ENCODE measurements around the gene RRH.
"Not testable (repeated sequence)": the region's sequence is repeated elsewhere in the genome, so short reads cannot be mapped to it uniquely, and the experiment has no call there.

The RRH gene

GRCh38 chr4:109846395-109847098 lies 18.8 kb downstream of the RRH start:
- no peak for DNase-seq (ENCODE audit: low read depth)

GRCh38 chr4:109847896-109848442 lies 20.2 kb downstream of the RRH start, which contains the start of gene LRIT3:
Gene LRIT3 (plus strand): TSS chr4:109848107. CDS start chr4:109848202, 95 bp downstream.
- no peak for DNase-seq (ENCODE audit: low read depth)

GRCh38 chr4:109848501-109848900 lies 20.7 kb downstream of the RRH start:
- no peak for DNase-seq (ENCODE audit: low read depth)

- DNase-seq (ENCODE audit: low read depth): no peak
Observed at GRCh38 chr4:109850601-109851000, 22.8 kb downstream of the RRH start.

GRCh38 chr4:109859426-109860300 lies 31.9 kb downstream of the RRH start:
- not testable (repeated sequence) for DNase-seq (ENCODE audit: low read depth)

GRCh38 chr4:109861271-109861670 lies 33.5 kb downstream of the RRH start:
- DNase-seq (ENCODE audit: low read depth): no peak

GRCh38 chr4:109861916-109862511 lies 34.2 kb downstream of the RRH start:
- no peak for DNase-seq (ENCODE audit: low read depth)

GRCh38 chr4:109864134-109864533 lies 36.4 kb downstream of the RRH start:
- DNase-seq (ENCODE audit: low read depth): no peak

- DNase-seq (ENCODE audit: low read depth): no peak
Observed at GRCh38 chr4:109870061-109870460, 42.3 kb downstream of the RRH start.

GRCh38 chr4:109872065-109872464 lies 44.3 kb downstream of the RRH start:
- no peak for DNase-seq (ENCODE audit: low read depth)

GRCh38 chr4:109872950-109873656 lies 45.3 kb downstream of the RRH start:
- no peak for DNase-seq (ENCODE audit: low read depth)

- no peak for DNase-seq (ENCODE audit: low read depth)
Observed at GRCh38 chr4:109873791-109874514, 46.2 kb downstream of the RRH start.

GRCh38 chr4:109875106-109875505 lies 47.3 kb downstream of the RRH start:
- DNase-seq (ENCODE audit: low read depth): no peak

GRCh38 chr4:109875553-109875952 lies 47.8 kb downstream of the RRH start:
- not testable (repeated sequence) for DNase-seq (ENCODE audit: low read depth)

- no peak for DNase-seq (ENCODE audit: low read depth)
Observed at GRCh38 chr4:109876634-109877265, 49.0 kb downstream of the RRH start.

- no peak for DNase-seq (ENCODE audit: low read depth)
Observed at GRCh38 chr4:109877400-109877799, 49.6 kb downstream of the RRH start.

- DNase-seq (ENCODE audit: low read depth): no peak
Observed at GRCh38 chr4:109878355-109878754, 50.6 kb downstream of the RRH start.

GRCh38 chr4:109879081-109879480 lies 51.3 kb downstream of the RRH start:
- no peak for DNase-seq (ENCODE audit: low read depth)

- DNase-seq (ENCODE audit: low read depth): no peak
Observed at GRCh38 chr4:109879636-109880314, 52.0 kb downstream of the RRH start.

GRCh38 chr4:109886303-109886702 lies 58.5 kb downstream of the RRH start:
- DNase-seq (ENCODE audit: low read depth): no peak
